Right forelimb (tissue), 1 donor: ENCODE data around the gene PATZ1.

ENCODE experiments used
- DNase-seq: peaks from one replicate; pipeline ENCODE4 v3.0.0-alpha.2; 2018

The PATZ1 gene

DNA sequence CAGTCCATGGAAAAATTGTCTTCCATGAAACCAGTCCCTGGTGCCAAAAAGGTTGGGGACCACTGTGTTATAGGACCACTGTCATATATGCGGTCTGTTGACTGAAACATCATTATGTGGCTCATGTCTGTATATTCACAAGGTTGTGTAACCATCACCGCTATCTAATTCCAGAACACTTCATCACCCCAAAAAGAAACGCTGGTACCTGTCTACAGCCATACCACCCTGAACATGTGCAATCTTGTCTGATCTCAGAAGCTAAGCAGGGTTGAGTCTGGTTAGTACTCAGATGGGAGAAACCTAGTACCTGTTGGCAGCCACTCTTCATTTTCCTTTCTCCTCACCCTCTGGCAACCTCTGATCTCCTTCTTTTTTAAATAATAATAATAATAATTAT is 41.0 kb downstream of the PATZ1 start:
- DNase-seq, result no peak

DNA sequence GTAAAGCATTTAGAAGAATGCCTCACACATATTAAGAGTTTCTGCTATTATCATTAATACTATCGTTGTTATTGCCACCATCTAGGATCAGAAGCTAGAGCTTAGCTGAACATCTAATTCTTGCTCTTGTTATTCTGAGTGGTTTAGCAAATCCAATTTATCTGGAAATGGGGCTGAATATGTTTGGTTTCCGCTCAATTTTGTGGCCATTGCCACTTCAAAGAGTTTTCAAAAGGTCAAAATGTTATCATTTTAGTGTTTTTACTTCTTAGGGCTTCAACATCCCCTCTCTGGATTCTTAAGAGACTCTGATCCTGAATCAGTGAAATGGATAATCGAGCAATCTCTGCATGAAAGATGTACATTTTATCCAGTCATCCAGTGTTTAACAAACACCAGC is 43.6 kb downstream of the PATZ1 start:
- DNase-seq, result no peak

DNA sequence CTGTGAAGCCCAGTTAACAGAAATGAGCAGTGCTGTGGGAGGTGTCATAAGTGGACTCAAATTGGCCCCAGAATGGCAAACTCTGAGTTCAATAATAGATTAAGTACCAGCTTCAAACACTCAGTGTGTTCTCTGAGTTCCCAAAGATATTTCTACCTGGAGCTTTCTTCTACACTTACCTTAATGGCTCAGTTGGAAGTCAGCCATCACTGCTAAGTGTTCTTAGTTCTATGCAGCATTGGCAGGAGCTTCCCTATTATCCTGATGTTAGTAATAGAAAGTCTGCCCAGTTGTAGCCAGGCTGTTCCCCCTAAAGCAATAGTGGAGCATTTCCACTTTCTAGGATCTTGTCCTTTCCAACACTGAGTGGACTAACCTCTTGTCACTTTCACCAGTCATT is 44.1 kb downstream of the PATZ1 start:
- DNase-seq, result no peak

DNA sequence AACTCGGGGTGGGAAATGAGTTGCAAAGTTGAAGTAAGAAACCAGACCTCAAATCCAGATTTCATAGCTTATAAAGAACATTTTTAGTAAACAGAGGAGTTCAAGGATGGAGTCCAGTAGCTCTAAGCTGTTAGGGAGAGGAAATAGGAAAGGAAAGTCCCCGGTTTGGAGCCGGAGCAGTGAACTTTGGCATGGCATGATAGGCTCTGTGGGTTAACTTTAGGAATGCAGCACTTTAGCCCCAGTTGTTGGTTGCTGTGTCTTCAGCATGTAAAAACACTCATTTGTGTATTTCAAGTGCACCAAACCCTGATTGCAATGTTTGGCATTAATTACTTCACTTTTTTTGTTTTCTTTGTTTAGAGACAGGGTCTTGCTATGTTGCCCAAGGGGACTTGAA is 45.2 kb downstream of the PATZ1 start:
- DNase-seq, result no peak

DNA sequence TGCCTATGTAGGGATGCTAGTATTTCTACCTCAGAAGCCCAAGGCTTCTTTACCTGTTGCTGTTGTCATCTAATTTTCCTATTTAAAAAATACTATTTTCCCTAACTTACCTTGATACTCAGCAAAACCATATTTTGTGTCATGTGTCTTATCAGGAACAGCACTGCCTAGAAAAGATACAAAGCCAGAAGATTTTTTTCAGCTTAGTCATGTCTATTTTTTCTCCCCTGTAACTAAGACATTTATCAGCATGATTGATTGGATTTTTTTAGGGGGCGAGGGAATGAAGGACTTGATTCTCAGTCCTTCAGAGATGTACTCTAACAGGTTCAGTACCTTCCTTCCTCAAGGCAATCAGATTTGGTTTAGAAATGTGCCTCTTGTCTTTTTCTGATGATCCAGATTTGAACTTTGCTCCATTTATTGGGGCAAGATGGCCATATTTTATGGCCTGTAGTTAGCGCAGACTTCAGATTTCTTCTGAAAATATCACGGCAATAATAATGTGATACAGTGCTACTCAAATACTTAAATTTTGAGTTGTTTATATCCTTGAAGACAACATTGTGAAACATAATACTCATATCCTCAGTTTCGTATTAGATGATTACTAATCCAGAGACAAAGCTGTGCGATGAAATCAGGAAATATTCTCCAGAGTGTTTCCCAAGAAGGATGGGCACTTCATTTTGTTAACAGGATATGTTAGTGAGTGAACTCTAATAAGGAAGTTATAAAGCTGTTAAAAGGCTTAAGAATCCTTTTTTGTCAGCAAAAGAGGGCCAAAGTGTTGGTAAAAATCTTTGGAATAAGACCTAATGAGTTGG is 50.1 kb downstream of the PATZ1 start:
- DNase-seq, result no peak

DNA sequence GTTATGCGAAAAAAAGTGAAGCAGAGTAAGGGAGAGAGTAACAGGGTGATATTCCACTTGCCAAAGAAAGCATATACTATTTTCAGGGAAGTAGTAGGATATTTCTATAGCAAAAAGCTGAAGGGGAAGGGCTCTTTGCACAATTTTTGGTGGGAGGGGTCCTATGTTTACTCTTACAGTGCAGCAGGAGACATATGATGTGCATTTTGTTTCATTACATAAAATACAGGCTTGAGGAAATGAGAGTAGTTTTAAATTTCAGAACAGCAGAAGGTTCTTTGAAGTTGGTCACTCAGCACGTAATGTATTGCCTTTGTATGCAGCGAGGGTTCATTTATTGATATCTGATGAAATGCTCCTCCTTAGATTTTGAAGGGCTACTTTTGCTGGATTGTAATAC is 50.8 kb downstream of the PATZ1 start:
- no peak for DNase-seq

DNA sequence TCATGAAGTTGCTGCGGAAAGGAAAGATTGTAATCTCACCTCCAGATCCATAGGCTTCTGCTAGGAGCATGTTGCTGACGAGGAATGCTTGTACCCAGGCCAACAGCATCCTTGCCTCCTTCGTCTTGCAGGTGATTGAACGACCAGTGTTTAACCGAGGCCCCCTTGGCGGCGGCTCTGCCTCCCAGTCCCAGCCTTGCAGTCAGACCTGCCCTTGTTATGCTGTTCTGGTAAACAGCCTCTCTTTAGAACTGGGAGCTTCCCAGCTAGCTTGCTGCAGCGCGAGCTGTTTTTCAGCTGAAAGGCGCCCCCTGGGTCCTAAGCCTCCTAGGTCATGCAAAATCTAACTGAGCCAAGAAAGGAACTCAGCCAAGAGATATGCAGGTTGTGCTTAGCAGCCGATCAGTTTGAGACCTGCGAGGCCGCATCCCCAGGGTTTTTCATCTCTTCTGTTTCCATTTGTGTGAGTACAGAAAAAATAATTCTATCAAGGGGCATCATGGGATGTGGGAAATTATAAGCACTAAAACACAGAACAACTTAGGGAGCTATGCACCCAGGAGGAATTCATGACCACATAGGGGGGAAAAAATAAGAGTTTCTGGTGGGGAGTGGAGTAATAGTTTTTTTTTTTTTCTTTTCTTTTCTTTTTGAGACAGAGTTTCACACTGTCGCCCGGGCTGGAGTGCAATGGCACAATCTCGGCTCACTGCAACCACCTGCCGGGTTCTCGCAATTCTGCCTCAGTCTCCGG is 53.7 kb downstream of the PATZ1 start, which contains the start of gene PIK3IP1:
PIK3IP1 (minus strand) TSS at position 253 of the 754 bp plus-strand sequence; CDS start at position 109, 144 bp downstream.
- DNase-seq, result peak; percentile 64

DNA sequence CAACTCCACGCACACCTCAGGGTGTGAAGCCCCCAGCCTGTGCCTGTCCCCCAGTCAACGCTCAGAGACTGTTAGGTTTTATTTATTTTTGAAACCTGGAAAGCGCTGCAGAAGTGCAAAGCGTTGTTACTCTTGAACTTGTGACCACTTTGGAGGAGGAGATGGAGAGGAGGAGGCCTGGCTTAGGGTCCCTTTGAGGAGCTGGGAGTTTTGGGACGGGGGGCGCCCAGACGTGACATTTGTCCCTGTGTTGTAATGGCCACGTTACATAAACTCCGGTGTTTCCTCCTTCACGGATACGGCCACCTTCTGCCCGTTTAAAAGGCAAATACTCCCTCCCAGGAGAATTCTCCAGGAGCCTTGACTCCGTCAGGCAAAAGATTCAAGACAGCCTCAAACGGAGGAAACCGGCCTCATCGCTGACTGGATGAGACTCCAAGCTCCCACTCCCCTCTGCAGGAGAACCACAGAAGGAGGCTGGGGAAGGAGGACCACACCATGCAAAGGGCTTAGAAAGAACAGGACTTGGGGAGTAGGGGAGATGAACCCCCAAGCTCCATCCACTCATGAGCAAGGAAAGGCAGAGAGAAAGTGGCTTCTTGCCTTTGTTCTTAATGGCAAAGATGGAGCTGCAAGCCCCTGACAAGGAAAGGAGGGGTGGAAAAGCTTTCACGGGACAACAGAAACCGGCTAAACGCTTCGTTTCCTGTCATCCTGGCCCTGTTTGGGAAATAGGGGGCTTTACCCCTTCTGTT is 54.5 kb downstream of the PATZ1 start:
- DNase-seq, result no peak

DNA sequence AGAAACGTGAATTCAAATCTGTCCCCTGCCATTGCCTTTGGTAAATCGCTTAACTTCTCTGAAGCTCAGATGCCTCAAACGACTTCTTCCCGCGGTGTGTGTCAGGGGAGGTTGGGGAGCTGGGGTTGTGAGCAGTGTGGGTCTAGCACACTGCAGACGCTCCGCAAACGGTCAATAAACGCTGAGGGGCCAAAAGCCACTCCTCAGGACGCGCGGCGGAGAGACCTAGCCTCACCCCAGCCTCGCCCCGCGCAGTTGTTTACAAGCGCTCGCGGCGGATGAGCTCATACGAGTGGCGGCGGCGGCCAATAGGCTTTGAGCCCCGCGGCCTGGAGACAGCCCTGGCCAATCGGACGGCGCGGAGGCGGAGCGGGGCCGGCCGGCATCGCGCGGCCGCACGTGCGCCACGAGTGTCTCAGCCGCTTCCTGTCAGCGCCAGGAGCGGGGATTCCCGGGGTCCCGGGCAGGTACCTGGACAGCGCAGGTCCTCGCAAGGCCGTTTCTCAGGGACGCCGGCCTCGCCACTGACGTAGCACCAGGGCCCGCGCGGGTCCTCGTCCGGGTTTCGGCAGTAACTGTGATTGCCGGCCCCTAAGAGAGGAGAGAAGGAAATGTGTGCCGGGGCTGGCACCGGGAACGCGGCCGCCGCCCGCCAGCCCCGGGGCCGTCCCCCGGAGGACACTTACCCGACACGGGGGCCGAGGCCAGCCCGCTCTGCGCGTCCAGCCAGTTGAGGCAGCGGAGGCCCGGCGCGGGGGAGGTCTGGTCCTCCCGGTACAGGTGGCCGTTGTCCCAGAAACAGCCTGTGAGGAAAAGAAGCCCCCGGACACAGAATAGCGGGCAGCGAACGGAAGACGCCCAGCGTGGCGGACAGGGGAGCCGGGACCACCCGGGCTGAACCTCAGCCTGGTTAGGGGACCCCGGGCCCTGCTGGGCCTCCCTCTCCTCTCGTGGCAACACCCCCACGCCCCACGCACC is 55.4 kb downstream of the PATZ1 start:
- DNase-seq, result peak; percentile 90

DNA sequence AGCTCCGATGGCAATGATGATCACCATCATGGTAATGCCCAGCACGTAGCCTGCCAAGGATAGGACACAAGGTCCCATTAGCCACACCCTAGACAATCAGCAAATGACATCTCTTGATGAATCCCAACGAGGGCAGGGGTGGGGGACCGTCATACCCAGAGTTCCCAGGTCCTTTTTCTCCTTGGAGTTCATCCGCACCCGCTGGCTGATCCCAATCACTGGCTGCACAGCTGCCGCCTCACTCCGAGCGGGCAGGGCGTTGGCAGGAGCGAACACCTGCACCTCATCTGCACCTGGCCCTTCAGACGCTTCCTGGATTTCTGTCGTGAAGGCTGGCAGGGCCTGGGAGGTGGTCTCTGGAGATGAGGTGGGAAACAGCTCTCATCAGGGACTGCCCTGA is 56.8 kb downstream of the PATZ1 start:
- no peak for DNase-seq

DNA sequence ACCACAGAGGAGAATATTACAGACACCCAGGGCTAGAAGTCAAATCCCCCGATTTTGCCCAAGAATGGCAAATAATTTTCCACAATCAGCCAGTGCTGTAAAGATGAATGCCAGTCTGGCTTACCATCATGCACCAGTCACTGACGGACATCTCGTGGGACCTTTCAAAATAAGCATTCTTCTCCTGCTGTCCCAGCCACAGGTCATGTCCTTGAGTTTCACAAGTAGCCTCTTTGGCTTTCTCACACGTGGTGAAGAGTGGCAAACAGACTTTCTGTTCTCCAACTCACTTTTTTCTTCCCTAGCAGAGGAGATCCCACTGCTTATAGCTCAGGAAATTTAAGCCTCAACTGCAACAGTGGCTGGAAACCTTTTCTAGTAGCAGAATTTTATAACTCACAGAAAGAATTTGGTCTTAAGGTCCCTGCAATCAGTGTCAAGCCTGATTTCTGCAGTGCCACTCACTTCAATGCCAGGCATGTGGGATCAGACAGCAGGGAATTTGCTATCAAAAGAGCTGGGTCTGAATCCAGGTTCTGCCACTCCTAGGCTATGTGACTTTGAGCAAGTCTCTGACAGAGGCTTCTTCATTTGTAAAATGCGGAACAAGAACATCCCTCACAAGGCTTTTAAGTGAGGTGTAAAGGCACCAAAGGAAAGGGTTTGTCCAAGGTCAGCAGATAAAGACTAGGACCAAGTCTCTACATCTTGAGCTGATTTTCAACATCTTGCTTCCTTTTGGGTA is 57.5 kb downstream of the PATZ1 start:
- DNase-seq, result no peak

DNA sequence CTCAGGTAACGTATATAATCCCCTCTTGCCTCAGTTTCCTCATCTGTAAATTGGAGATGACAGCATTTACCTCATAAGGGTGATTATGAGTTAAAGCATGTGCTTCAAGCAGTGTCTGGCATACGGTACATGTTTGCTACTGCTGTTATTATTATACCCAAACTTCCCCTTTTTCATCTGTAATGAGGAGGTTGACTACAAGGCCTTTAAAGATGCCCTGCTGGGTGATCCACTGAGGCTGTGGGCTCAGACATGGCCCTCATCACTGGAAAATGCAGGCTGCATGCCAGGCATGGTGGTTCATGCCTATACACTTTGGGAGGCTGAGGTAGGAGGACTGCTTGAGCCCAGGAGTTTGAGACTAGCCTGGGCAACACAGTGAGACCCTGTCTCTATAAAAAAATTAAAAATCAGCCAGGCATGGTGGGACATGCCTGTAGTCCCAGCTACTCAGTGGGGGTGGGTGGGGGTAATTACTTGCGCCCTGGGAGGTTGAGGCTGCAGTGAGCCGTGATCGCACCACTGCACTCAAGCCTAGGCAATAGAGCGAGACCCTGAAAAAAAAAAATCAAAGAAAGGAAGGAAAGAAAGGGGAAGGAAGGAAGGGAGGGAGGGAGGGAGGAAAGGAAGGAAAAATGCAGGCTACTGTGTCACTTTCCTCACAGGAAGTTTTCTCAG is 58.2 kb downstream of the PATZ1 start:
- DNase-seq, result no peak

DNA sequence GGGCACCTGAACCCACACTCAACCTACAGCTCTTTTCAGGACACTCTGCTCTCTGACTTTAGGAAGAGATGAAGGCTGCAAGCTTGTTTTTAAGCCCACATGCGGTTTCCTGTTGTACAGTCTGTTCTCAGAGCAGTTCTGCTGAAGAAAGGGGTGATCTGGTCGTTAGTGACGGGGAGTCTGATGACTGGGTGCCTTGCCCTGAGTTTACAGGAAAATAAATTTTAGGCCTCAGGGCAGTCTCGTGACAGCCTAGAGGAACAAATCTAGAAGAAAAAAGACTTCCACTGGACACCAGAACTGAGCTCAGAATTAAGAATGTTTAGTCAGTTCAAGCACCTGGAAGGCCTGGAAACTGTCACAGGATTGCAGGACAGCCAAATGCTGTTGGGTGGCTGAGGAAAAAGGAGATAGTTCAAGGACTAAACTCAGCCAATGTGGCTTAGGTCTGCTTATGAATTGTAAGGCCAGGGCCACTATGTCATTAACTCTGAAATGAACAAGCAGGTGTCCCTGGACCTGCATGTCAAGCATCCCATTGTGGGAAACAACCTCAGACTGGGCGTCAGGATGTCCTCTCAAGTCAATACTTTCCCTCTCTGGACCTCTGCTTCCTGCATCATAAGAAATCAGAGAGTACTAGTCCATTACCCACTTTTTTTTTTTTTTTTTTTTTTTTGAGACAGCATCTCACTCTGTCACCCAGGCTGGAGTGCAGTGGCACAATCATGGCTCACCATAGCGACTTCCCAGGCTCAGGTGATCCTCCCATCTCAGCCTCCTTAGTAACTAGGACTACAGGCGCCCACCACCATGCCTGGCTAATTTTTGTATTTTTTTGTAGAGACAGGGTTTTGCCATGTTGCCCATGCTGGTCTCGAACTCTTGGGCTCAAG is 59.5 kb downstream of the PATZ1 start:
- DNase-seq, result no peak

DNA sequence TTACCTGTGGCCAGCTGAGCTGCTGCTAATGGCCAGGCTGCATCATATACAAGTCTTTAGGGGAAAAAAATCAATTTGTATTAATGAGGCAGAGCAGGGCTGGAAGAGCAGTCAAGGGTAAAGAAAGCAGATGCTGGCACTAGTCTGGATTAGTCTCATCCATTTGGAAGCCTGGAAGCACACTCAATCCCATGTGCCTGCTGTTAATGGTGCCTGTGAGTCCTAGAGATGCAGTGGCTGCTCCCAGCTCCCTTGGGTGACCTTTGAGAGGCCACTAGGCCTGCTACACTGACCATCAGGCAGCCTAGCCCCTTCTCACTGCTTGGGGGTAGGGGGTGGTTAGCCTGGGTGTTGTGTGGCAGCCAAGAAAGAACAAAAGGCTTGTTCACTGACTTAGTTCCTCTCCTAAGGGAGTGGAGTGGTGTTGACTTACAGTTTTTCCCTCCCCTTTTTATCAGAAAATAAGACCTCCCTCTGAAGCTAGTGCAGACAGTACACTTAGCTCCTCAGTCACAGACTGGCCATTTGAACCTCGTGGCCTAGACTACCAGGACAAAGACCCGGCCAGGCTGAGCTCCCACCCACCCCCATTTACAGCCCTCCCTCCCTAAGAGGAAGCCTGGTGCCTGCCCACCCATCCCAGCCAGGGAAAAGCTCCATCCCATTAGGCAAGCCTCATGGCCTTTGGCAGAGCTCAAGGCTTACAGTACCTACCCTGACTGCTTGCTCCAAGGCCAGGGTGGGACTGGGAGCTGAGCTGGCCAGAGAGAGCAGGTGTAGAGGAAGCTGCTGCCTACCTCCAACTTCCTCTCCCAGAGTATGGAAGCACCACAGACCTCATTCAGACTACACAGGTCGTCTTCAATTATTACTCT is 61.6 kb downstream of the PATZ1 start:
- no peak for DNase-seq

DNA sequence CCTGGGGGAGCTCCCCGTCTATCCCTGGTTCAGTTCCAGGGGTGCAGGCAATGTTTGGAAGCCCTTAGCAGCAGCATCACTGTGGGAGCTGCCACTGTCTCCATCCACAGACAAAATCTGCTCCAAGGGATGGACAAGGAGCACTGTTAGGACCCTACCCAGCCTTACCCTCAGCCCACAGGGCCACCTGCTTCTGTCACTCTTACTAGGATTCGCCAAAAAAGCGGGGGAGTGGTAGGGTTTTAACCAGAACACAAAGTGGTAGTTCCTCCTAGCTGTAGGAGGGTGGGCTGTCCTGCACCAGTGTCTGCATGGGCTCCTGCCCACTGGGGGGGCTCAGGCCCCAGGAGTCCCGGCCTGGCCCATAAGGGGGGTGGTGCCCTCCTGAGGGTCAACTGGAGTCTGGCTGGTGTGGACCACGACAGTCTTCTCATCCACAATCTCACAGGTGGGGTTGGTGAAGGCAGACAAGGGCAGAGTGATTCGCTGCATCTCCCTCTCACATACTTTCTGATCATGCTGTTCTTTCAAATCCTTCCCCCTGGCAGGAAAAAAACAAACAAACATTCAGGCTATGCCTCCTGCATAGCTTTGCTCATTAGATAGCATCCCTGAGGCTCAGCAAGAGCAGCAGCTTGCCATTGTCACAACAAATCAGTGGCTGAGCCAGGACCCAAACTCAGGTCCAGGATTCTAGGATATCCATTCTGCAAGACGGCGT is 63.2 kb downstream of the PATZ1 start:
- DNase-seq, result no peak

DNA sequence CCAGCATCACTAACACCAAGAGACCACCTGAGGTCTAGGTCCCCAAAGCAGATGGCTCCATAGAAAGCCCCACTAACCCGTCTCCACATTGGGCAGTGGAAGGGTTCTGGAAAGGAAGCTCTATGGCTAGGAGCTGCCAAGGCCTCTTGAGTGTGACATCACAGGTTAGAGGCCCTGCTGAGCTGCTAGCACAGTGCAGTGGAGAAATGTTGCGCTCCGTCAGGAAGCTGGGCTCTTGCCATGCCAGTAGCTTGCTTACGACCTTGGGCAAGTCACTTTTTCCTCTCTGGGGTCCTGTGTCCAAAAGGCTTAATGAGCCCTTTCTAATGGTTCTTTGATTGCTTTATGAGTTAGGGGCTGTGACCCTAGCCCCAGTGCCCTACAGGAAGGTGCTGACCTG is 64.4 kb downstream of the PATZ1 start:
- DNase-seq, result no peak

DNA sequence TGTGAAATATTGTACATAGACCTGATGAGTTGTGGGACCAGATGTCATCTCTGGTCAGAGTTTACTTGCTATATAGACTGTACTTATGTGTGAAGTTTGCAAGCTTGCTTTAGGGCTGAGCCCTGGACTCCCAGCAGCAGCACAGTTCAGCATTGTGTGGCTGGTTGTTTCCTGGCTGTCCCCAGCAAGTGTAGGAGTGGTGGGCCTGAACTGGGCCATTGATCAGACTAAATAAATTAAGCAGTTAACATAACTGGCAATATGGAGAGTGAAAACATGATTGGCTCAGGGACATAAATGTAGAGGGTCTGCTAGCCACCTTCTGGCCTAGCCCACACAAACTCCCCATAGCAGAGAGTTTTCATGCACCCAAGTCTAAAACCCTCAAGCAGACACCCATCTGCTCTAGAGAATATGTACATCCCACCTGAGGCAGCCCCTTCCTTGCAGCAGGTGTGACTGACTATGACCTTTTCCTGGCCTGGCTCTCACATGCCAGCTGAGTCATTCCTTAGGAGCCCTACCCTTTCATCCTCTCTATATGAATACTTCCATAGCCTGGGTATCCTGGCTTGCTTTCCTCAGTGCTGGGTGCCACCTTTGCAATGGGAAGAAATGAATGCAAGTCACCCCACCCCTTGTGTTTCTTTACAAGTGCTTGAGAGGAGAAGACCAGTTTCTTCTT is 66.2 kb downstream of the PATZ1 start:
- DNase-seq, result no peak

DNA sequence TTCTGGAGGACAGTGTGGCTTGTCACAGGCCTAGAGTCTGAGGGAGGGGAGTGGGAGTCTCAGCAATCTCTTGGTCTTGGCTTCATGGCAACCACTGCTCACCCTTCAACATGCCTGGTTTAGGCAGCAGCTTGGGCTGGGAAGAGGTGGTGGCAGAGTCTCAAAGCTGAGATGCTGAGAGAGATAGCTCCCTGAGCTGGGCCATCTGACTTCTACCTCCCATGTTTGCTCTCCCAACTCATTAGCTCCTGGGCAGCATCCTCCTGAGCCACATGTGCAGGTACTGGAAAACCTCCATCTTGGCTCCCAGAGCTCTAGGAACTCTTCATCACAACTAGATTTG is 66.8 kb downstream of the PATZ1 start:
- DNase-seq, result no peak
